ENCODE measurements around the gene PROM2. TPM values are rescaled to one million over a fixed set of nuclear protein-coding genes. Genes with fewer than 3 reads are reported as not detected.

The PROM2 gene
- total and polyA plus RNA-seq, 10 of the 15 experiments (the other 5 are each of a cell fraction or from before 2014, with no cell fraction given) = 0.01 to 0.04 TPM; not detected in 8

GRCh38 chr2:95296011-95296410 is 21.8 kb downstream of the PROM2 start (continued):
- TF ChIP-seq, protein P1, sequence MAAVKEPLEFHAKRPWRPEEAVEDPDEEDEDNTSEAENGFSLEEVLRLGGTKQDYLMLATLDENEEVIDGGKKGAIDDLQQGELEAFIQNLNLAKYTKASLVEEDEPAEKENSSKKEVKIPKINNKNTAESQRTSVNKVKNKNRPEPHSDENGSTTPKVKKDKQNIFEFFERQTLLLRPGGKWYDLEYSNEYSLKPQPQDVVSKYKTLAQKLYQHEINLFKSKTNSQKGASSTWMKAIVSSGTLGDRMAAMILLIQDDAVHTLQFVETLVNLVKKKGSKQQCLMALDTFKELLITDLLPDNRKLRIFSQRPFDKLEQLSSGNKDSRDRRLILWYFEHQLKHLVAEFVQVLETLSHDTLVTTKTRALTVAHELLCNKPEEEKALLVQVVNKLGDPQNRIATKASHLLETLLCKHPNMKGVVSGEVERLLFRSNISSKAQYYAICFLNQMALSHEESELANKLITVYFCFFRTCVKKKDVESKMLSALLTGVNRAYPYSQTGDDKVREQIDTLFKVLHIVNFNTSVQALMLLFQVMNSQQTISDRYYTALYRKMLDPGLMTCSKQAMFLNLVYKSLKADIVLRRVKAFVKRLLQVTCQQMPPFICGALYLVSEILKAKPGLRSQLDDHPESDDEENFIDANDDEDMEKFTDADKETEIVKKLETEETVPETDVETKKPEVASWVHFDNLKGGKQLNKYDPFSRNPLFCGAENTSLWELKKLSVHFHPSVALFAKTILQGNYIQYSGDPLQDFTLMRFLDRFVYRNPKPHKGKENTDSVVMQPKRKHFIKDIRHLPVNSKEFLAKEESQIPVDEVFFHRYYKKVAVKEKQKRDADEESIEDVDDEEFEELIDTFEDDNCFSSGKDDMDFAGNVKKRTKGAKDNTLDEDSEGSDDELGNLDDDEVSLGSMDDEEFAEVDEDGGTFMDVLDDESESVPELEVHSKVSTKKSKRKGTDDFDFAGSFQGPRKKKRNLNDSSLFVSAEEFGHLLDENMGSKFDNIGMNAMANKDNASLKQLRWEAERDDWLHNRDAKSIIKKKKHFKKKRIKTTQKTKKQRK (IDR thresholded peaks at IDR 0.05; ENCODE audit: low read depth, low read length) = no peak
- TF ChIP-seq ZNF622 (IDR thresholded peaks at IDR 0.05) (no peak), SIX5 (IDR thresholded peaks at IDR 0.05; ENCODE audit: low read depth, low read length, severe bottlenecking) (no peak), GABPA (IDR thresholded peaks at IDR 0.05; ENCODE audit: low read depth) (no peak), ASH2L (IDR thresholded peaks at IDR 0.05; ENCODE audit: borderline replicate concordance, low read depth) (no peak), NFXL1 (IDR thresholded peaks at IDR 0.05; ENCODE audit: borderline replicate concordance) (no peak), CBX3 (IDR thresholded peaks at IDR 0.05; ENCODE audit: borderline replicate concordance, low read depth) (no peak)

DNA sequence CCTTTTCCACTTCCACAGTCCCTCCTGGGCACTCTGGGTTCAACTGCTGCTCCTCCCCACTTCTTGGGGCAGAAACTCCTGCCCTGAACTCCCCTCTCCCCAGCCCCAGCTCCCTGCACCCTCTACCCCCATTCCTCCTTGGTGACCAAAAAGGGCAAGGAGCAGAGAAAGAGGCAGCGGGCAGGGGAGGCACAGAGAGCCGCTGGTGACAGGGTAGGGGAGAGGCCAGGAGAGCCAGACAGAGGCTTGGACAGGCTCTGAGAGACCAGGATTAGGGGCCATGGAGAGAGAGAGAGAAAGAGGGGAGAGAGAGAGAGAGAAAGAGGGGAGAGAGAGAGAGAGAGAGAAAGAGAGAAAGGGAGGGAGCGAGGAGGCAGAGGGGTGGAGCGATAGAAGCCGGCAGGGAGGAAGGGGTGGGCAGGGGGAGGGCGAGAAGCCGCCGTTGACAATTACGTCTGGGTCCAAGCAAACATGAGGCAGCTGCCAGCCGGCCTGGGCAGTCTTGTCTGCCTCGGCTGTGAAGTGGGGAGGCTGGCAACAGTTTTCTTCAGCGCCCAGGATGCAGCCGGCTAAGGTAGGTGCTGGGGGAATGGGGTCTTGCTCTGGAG is 22.7 kb downstream of the PROM2 start, which contains the start of gene KCNIP3:
KCNIP3 (plus strand) TSS at position 468 of the 608 bp plus-strand sequence; CDS start at position 560, 92 bp downstream.
- SMC1A ChIA-PET (ENCODE audit: uncharacterized antibody, unreplicated experiment) = no interaction called here
- Histone ChIP-seq H3K4me2 (ENCODE audit: control insufficient read depth, insufficient read depth) (no peak within 1 kb of the TSS), H3K79me2 (ENCODE audit: control insufficient read depth, insufficient read depth, low read length) (no peaks in the 10 kb centered on the region), H4K20me1 (ENCODE audit: control insufficient read depth, insufficient read depth) (no peaks in the 10 kb centered on the region), H3K27ac (ENCODE audit: control insufficient read depth, insufficient read depth) (no peak within 1 kb of the TSS), H3K27me3 (replicated peaks in 1 of 2; ENCODE audit: control insufficient read depth in 2 of 2, insufficient read depth in 2 of 2, low read length in 1 of 2) (no peaks in the 10 kb centered on the region), H3K4me1 (ENCODE audit: control insufficient read depth, insufficient read depth, low read length) (no peaks in the 10 kb centered on the region), H3K9ac (ENCODE audit: control insufficient read depth, insufficient read depth, low read length) (no peak within 1 kb of the TSS), H3K9me3 (replicated peaks; ENCODE audit: control insufficient read depth, insufficient read depth, low read length) (no peaks in the 10 kb centered on the region; the same call in 2 of the 3 replicates), H2AFZ (ENCODE audit: control insufficient read depth, low read depth, low read length) (no peak within 1 kb of the TSS), H3K36me3 (ENCODE audit: control insufficient read depth in 2 of 2, insufficient read depth in 2 of 2, low read length in 1 of 2) (no peaks in the 10 kb centered on the region), H3K4me3 (no peak within 1 kb of the TSS)
- DNase-seq (ENCODE audit: low read depth, low spot score) (no peak), ATAC-seq (no peak), FAIRE-seq (no peak)
- intact Hi-C loops (cut with micrococcal nuclease; ENCODE audit: unreplicated experiment) (no loop called here), in situ Hi-C loops (cut with MboI) (no loop called here)
- POLR2A ChIA-PET = no interaction called here
- BruUV-seq (replicated peaks) = no TSS peak
- CTCF ChIA-PET = no interaction called here
- WGBS (ENCODE audit: insufficient coverage, insufficient replicate concordance, low lambda C conversion rate, missing lambda C conversion rate) = 0% methylated on average over 2 of the region's 13 CpGs
- RAD21 ChIA-PET (ENCODE audit: unreplicated experiment) = no interaction called here
- TF ChIP-seq NFYB (IDR thresholded peaks at IDR 0.05; ENCODE audit: insufficient read depth, low read depth, low read length) = no peak
- TF ChIP-seq BHLHE40 (IDR thresholded peaks at IDR 0.05; ENCODE audit: borderline replicate concordance in 1 of 2, low read depth in 2 of 2, low read length in 1 of 2) = no peak
- TF ChIP-seq CHD1 (IDR thresholded peaks at IDR 0.05; ENCODE audit: low read depth, low read length) = no peak
- TF ChIP-seq NR2C1 (IDR thresholded peaks at IDR 0.05) = no peak
- TF ChIP-seq JUNB (IDR thresholded peaks at IDR 0.05) = no peak
- no peak for TF ChIP-seq MEF2A (IDR thresholded peaks at IDR 0.05; ENCODE audit: insufficient read depth, low read depth, low read length)
- no peak for TF ChIP-seq STAT1 (conservative IDR thresholded peaks at IDR 0.05)
- no peak for TF ChIP-seq NR2F1 (conservative IDR thresholded peaks at IDR 0.05)
- TF ChIP-seq IKZF1 (conservative IDR thresholded peaks at IDR 0.05) = no peak
- no peak for TF ChIP-seq NRF1 (conservative IDR thresholded peaks at IDR 0.05; ENCODE audit: low read depth, low read length)
- TF ChIP-seq NR2C2 (IDR thresholded peaks at IDR 0.05; ENCODE audit: borderline replicate concordance, control insufficient read depth, insufficient read length, low read depth) = no peak
